GM20000 (cell line): ENCODE measurements around the gene LRRIQ1.
A peak's percentile ranks its signal among the peaks of the same experiment; 100 is the strongest.

Experiments used
- DNase-seq: peaks from one replicate; pipeline ENCODE4 v3.0.0; 2012; ENCODE audit warnings: low spot score
- TF ChIP-seq, protein P1 (sequence below): IDR thresholded peaks from 2 replicates; pipeline ENCODE4 v1.5.1; 2012; ENCODE audit warnings: mild to moderate bottlenecking, control low read depth; ENCODE audit errors: extremely low read depth, missing control alignments

Gene LRRIQ1

DNA sequence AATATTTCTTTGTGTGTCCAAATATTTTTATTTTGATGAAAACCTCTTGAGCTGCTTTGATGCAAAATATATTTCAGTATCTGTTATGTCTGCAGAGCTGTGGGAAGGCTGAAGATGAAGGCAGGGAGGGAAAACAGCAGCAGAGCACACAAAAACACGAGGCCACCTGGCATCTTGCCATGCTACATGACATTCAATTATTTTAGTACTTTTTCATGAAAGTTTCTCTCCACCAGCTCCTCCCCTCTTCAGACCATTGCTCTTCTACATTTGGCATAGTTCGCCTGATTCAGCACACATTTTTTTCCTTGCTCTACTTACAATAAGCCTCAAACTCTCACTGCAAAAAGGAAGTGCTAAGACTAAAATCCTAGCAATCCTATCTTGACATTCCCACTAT, 239.2 kb downstream of the LRRIQ1 start:
- no peak for DNase-seq

DNA sequence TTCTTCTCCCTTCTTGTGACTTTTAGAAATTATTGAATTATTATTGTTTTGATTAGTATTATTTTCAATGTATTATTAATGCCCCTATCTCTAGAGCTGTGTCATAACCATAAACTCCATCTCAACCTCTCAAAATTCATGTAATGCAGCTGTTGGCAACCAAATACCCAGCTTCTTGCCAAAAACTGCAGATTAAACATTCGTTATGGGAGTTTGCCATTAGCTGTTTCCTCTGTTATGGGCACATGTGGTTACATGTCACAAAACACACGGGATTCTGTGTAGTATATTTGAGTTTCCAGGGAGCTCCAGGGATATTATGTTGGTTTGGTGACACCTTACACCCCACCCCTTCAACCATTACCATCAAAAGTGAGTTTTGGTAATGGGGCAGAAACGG, 241.0 kb downstream of the LRRIQ1 start:
- TF ChIP-seq, protein P1, sequence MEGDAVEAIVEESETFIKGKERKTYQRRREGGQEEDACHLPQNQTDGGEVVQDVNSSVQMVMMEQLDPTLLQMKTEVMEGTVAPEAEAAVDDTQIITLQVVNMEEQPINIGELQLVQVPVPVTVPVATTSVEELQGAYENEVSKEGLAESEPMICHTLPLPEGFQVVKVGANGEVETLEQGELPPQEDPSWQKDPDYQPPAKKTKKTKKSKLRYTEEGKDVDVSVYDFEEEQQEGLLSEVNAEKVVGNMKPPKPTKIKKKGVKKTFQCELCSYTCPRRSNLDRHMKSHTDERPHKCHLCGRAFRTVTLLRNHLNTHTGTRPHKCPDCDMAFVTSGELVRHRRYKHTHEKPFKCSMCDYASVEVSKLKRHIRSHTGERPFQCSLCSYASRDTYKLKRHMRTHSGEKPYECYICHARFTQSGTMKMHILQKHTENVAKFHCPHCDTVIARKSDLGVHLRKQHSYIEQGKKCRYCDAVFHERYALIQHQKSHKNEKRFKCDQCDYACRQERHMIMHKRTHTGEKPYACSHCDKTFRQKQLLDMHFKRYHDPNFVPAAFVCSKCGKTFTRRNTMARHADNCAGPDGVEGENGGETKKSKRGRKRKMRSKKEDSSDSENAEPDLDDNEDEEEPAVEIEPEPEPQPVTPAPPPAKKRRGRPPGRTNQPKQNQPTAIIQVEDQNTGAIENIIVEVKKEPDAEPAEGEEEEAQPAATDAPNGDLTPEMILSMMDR: no peak
- no peak for DNase-seq

More for the DNA sequence above, 239.2 kb downstream of the LRRIQ1 start:
- TF ChIP-seq, protein P1: no peak

DNA sequence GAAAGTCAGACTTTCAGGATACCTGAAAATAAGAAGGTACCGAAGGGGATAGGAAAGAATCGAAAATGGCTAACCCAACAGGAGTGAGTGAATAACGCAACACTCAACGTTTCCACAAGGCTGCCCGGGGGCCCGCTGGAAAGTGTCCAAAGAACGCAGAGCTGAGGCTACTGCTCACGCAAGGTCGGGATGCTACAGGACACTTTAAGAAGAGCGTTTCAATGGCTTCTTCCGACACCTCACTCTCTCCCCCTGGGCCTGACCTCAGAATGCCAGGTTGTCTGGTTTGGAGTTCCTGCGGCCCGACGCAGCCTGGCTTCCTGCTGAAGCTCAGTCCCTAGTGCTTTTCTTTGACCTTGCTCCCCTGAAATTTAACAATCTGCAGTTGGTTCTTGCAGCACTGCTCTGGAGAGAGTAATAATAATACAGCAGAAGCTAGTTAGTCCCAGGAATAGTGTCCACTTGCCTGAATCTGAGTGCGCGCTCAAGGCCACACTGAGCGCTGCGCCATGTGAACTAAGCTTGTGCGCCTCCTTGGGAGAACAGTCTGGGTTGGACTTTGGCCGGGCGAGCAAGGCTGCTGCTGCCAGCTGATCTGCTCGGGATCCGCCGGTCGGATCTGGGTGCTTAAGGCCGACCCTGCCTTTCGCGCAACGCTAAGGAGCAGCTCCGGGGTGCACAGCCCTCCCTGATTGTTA, 241.9 kb downstream of the LRRIQ1 start:
- no peak for DNase-seq
- TF ChIP-seq, protein P1: no peak

DNA sequence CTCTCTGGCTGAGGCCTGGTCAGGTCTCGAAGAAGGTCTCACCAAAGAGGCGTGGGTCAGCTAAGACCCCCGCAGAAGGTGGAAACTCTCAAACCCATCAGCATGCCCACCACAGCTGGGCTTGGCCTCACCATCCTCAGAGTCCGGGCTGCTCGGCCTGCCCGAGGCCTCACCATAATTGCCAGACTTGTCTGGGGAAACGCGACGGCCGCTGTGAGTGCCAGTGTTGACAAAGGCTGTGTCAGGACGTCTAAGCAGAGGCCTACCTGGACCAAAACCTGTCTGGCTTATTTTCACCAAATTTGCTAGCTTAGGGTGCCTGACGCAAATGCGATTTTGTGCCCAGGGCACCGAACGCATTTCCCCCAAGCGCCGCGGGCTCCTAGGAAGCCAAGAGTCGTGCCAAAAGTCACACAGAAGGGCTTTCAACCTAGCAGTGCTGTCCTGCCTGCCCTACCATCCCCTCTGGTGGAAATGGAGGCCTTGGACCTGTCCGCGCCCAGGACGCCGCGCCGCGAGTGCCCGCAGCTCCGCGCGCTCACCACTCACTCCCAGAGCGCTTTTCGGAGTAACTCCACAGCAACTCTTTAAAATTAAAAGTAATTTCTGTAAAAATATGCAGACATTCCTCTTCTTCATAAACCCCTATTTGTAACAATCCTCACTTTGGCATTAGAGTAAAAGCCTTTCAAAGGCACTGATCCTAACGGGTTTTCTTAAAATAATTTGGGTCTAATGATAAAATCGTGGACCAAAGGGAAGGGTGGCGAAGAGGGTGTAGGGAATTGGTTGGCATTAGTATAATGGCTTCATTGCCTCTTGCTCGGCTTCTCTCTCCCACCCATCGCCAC, 242.7 kb downstream of the LRRIQ1 start:
- TF ChIP-seq, protein P1: no peak
- no peak for DNase-seq

DNA sequence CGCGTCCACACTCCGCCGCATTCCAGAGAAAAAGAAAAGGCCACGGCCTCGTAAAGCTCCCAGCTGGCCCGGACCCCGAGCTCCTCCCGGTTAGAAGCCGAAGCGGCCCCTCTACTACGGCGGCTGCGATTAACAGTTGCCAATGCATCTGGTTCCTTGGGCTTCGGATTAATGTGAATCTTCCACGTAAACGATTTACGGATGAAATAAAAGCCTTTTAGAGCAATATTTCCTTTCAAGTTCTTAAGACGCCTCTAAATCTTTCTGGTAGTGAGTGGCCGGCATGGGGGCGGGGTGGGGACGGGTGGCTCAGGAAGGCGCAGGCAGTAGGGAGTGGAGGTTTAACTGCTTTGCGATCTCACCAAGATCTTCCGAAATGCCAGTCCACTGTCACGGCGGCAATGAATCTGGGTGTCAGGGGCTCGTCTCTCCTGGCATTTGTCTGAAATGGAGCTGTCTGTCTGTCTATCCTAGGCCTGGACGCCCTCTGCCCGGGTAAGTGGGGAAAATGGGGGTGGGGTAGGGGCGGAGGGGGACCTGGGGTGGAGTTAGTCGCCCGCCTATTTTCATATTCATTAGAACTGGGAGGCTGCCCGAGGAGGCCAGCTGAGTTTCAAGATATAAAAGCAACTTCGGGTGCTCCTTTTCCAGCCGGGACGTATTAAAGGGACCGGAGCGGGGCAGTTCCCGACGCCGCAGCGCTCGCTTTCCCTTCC, 243.5 kb downstream of the LRRIQ1 start:
- TF ChIP-seq, protein P1: no peak
- no peak for DNase-seq

DNA sequence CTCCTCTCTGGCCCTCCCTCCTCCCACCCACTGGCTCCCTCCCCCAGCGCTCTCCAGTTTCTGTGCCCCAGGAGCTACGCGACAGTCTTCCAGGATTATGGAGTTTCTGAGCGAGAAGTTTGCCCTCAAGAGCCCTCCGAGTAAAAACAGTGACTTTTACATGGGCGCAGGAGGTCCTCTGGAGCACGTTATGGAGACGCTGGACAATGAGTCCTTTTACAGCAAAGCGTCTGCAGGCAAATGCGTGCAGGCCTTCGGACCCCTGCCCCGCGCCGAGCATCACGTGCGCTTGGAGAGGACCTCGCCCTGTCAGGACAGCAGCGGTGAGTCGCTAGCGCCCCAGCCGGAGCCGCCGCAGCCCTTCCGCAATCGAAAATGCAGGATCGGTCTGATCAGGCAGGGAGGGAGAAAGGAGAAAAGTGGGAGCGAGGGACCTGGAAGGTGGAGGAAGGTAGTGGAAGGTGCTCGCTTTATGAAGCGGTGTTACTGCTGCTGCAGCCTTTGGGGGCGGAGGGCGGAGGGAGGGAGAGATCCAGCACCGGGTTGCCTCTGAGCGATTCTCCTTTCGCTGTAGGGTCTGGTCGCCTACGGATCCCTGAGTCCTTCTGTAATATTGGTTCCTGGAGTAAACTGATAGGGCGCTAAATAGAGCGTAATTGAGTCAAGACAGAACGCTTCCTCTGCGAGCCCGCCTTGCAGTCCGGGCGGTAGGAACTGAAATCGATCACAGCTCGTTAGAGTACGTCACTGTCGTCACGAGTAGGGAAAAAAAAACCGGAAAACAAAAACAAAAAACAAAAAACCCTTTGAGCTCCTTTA, 244.2 kb downstream of the LRRIQ1 start, which contains the start of gene ALX1:
ALX1 (plus strand) TSS at position 56 of the 819 bp plus-strand sequence; CDS start at position 98, 42 bp downstream.
- peak; percentile 31 for DNase-seq
- TF ChIP-seq, protein P1: no peak
